Smooth muscle cell of trachea (primary cell): ENCODE measurements around the gene MUC4. TPM values are rescaled to one million over a fixed set of nuclear protein-coding genes. Genes with fewer than 3 reads are reported as not detected.

Source experiments
- total RNA-seq: library from RNA; depleted of rRNA; stranded (reverse); fragments of >200 nt; gene quantifications from 2 replicates; pipeline ENCODE4 v1.2.1, GENCODE V29; 2014

MUC4 gene, protein sequence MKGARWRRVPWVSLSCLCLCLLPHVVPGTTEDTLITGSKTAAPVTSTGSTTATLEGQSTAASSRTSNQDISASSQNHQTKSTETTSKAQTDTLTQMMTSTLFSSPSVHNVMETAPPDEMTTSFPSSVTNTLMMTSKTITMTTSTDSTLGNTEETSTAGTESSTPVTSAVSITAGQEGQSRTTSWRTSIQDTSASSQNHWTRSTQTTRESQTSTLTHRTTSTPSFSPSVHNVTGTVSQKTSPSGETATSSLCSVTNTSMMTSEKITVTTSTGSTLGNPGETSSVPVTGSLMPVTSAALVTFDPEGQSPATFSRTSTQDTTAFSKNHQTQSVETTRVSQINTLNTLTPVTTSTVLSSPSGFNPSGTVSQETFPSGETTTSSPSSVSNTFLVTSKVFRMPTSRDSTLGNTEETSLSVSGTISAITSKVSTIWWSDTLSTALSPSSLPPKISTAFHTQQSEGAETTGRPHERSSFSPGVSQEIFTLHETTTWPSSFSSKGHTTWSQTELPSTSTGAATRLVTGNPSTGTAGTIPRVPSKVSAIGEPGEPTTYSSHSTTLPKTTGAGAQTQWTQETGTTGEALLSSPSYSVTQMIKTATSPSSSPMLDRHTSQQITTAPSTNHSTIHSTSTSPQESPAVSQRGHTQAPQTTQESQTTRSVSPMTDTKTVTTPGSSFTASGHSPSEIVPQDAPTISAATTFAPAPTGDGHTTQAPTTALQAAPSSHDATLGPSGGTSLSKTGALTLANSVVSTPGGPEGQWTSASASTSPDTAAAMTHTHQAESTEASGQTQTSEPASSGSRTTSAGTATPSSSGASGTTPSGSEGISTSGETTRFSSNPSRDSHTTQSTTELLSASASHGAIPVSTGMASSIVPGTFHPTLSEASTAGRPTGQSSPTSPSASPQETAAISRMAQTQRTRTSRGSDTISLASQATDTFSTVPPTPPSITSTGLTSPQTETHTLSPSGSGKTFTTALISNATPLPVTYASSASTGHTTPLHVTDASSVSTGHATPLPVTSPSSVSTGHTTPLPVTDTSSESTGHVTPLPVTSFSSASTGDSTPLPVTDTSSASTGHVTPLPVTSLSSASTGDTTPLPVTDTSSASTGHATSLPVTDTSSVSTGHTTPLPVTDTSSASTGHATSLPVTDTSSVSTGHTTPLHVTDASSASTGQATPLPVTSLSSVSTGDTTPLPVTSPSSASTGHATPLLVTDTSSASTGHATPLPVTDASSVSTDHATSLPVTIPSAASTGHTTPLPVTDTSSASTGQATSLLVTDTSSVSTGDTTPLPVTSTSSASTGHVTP (N-terminal part only)
- total RNA-seq = not detected in 2 replicates

DNA sequence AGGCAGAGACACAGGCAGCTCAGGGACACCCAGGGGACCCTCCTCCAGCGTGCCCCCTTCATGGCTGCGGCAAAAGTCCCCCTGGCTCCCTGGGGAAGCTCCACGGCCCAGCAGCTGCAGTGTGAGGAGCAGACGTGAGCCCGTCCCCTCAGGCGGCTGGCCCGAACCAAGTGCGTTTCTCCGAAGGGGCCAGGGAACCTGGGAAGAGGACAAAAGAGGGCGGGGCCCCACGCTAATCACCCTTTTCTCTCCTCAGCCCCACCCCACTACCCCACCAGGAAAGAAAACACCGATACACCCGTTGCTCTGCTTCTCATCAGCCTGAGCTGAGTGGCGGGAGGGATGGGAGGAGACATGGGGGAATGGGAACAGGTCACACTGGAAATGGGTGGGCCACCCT is at the start of gene MUC4:
Gene MUC4 (minus strand): TSS at position 174 of the 400 bp plus-strand sequence. CDS start 112 bp downstream, at position 62.

DNA sequence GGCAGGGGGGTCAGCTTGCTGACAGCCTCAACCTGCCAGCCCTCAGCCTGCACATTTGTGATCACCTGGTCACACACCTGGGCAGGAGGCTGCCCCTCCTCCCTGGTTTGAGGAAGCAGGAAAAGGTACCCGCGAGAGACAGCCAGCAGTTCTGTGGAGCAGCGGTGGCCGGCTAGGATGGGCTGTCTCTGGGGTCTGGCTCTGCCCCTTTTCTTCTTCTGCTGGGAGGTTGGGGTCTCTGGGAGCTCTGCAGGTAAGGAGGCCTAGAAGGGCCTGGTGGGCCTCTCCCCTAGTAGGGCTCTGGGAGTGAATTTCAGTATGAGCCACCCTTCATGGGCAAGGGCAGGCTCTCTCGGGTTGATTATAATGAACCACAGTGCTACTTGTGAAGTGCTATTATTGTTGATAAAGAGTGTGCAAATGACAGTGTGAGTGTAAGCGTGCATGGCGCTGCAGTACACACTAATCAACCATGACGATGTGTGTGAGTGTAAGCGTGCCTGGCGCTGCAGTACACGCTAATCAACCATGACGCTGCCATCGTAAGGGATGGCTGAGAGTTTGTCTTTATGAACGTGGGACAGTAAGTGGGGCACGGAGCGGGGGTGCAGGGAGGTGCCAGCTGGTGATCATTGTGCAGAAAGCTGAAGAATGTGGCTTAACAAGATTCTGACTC is 90.8 kb downstream of the MUC4 start, which contains the start of gene MUC20:
Gene MUC20 (plus strand): TSS at position 148 of the 676 bp plus-strand sequence. CDS start 30 bp downstream, at position 178.

Other genes with a start within 250 kb of the MUC4 start
- gene APOD, start 228.0 kb downstream of the MUC4 start, total RNA-seq = 1.6 and 2.8 TPM in 2 replicates
- under 0.01 and 0.50 TPM in 2 replicates for gene MUC20, start 91.0 kb downstream of the MUC4 start, total RNA-seq
- 7.6 and 10.9 TPM in 2 replicates for gene TNK2, start 96.6 kb upstream of the MUC4 start, total RNA-seq